ENCODE data around the gene SYNE4.
"Not testable (repeated sequence)": the region's sequence is repeated elsewhere in the genome, so short reads cannot be mapped to it uniquely, and the experiment has no call there.

SYNE4 gene

GRCh38 chr19:35988824-35989223 lies 19.8 kb downstream of the SYNE4 start:
- DNase-seq: no peak

DNA sequence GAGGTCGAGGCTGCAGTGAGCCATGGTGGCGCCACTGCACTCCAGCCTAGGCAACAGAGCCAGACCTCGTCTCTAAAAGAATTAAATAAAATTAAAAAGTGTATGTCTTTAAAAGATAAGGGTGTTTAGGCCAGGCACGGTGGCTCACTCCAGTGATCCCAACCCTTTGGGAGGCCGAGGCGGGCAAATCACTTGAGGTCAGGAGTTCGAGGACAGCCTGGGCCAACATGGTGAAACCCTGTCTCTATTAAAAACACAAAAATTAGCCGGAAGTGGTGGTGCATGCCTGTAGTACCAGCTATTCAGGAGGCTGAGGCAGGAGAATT lies 21.1 kb downstream of the SYNE4 start:
- DNase-seq: no peak

DNA sequence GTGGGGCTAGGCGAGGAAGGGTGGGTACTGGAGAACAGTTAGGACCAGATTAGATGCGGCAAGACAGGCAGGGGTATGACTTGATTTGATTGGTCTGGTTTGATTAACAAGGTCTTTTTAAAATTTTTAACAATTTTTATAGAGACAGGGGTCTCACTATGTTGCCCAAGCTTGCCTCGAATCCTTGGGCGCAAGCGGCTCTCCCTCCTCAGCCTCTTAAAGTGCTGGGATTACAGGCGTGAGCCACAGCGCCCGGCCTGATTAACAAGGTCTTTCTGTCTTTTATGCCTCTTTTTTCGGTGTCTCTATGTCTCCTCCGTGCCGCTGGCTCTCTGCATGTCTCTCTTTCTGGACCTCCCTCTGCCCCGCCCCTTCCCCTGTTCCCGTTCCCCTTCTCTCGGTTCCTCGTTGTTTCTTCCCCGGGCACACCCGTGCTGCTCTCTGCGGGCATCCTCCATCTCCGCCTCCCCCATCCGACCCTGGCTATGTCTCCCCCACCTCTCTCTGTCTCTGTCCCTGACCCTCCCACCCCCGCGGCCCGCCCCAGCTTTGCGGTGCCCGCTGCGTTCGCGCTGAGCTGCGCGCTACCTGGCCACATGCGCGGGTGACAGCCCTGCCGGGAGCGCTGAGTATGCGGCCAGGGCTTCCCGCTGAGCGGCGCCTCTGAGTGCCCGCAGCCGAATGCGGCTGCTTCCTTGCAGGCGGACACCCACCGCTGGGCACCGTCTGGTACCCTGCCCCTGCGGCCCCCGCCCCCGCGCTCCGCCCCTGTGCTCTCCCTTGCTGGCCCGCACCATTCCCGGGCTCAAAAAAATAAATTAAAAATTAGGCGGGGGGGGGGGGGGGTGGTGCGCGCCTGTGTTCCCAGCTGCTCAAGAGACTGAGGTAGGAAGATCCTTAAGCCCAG lies 21.7 kb downstream of the SYNE4 start:
- no peak for DNase-seq

- no peak for DNase-seq
Observed at GRCh38 chr19:35986111-35986510, 22.5 kb downstream of the SYNE4 start.

DNA sequence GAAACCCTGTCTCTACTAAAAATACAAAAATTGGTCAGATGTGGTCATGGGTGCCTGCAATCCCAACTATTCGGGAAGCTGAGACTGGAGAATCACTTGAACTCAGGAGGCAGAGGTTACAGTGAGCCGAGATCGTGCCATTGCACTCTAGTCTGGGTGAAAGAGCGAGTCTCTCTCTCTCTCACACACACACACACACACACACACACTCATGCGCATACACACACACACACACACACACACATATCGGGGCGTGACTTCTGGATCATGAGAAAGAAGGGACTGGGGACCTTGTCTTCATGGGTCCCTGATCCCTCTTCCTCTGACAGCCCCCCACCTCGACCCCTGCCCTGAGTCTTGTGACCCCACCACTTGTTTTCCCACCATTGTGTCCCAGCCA lies 25.4 kb downstream of the SYNE4 start:
- DNase-seq: no peak

GRCh38 chr19:35980997-35981396 lies 27.6 kb downstream of the SYNE4 start:
- not testable (repeated sequence) for DNase-seq

- DNase-seq: no peak
Observed at GRCh38 chr19:35978832-35979365, 29.7 kb downstream of the SYNE4 start.

DNA sequence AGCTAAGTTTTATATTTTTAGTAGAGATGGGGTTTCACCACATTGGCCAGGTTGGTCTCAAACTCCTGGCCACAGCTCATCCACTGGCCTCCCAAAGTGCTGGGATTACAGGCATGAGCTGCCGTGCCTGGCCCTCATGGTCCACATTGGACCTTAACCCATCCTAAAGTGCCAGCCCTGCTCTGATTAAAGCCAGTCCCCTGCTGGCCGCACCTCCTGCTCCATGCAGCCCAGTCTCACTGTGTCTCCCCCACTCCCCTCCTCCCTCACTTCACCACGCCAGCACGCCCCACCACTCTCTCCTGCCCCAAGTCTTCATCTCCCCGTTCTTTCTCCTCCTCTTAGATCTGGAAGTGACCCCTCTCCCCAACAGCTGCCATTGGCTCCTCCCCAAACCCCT lies 30.3 kb downstream of the SYNE4 start:
- DNase-seq: no peak

DNA sequence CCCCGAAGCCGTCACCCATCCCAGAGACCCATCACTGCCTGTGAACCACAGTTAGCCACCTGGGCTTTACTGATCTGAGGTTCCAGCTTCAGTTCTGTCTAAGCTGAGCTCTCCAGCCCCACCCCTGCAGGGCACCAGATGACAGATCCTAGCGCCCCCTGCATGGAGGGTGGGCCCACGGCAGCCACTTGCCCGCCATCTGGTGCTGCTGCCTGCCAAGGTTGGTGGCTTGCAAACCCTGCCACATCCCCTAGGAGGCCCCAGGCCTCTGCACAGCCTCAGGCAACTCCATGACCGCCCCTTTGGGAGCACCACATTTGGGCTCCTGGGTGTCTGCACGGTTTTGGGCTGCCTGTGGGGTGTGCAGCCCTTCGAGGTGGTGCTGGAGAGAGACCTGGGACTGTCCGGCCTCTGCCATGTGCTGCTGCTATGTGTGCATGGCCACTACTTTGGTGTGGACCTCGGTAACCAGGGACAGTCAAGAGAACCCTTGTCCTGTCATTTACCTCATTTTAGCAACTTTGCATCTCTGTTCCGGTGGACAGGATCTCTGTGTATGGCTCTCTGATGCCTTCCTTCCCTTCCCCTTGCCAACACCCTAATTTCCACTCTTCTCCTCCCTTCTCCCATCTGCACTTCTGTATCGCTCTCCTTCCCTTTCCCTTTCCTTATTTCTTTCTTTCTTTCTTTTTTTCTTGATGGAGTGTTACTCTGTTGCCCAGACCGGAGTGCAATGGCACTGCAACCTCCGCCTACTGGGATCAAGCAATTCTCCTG lies 31.0 kb downstream of the SYNE4 start:
- no peak for DNase-seq

DNA sequence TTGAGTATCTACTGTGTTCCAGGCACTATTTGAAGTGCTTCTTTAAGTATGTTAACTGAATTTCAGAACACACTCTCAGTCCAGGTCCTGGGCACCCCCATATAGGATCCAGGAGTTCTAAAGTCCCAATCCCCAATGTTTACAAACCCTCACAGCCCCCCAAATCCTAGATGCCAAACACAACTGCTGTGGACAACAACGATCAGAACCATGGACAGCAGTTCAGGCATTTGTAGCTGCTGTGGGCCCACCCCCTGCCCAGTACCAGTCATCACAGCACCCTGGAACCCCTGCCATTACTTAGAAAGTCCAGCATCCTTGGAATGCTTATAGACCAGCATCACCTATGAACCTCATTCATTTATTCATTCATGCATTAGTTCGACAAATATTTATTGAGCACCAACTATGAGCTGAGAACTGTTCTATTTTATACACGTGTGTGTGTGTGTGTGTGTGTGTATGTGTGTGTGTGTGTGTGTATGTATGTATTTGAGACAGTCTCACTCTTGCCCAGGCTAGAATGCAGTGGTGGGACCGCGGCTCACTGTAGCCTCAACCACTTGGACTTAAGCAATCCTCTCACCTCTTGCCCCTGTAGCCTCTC lies 32.9 kb downstream of the SYNE4 start:
- no peak for DNase-seq

- DNase-seq: no peak
Observed at GRCh38 chr19:35973487-35973886, 35.1 kb downstream of the SYNE4 start.

DNA sequence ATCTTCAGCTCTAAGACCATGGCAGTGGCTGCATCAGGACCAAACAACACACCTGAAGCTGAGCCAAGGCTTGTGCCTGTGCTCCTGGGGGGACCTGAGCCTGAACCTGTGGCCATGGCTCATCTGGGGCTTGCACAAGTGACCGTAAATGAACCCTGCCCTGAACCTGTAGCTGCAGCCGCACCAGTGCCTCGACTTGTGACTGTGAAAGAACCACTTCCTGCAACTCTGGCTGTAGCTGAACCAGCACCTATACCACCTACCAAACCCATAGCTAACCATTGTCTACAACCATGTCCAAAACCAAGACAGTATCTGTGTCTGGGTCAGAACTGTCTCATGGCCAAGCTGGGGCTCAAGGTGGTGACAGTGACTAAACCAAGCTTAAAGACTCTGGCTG lies 41.8 kb downstream of the SYNE4 start:
- DNase-seq: no peak

- no peak for DNase-seq
Observed at GRCh38 chr19:35963514-35963913, 45.1 kb downstream of the SYNE4 start.

- DNase-seq: no peak
Observed at GRCh38 chr19:35960432-35960972, 48.1 kb downstream of the SYNE4 start.

GRCh38 chr19:35959968-35960320 lies 48.7 kb downstream of the SYNE4 start:
- no peak for DNase-seq

DNA sequence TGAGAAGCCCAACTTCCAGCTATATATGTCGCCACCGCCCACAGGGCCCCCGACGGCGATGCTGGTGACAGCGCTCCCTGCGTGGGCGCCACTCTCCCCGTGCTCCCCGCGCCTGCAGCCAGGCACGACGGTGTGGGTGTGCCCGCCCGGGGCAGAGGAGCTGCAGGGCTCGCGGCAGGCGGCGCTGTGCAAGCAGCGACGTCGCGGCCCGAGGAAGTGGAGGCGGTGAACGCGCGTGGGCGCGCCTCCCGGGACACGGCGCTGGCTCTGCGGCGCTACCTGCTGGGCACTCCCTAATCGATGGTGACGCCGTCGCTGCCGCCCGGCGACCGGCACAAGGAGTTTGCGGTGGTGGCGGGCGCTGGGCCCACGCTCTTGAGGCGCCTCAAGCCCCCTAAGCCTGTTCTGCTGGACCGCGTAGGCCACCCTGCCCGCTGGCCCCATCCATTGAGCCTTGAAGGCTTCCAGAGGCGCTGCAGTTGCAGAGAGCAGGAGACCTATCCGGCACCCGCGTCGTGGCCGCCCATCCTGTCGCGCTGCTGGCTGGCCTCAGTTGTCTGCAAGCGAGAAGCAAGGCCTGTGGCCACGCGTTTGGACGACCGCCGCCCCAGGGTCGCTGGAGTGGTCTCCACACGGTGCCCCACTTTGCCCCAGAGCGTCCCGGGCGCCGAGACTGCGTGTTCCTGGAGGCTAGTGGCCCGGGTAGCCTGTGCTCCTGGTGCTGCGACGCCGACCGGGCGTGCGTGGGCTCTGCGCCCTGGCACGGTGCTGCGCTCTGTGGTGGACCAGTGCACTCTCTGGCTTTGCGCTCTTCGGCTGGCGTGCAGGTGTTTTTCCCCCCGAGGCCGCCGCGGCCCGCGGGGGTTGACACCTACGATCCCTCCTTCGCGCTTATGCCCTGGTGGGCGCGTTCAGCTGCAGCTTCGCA lies 49.3 kb downstream of the SYNE4 start:
- DNase-seq: no peak

DNA sequence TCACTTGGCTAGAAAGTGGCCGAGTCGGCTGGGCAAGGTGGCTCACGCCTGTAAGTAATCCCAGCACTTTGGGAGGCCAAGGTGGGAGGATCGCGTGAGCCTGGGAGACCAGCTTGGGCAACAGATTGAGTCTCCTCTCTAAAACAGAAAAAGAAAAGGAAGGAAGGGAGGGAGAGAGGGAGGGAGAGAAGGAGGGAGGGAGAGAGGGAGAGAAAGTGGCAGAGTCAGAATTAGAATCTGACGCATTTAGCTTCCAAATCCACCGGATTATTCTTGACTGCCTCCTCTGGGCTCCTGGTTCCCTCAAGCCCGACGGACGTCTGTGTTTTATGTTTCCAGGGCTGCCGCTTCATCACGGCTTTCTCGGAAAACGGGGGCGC lies 50.0 kb downstream of the SYNE4 start:
- no peak for DNase-seq

DNA sequence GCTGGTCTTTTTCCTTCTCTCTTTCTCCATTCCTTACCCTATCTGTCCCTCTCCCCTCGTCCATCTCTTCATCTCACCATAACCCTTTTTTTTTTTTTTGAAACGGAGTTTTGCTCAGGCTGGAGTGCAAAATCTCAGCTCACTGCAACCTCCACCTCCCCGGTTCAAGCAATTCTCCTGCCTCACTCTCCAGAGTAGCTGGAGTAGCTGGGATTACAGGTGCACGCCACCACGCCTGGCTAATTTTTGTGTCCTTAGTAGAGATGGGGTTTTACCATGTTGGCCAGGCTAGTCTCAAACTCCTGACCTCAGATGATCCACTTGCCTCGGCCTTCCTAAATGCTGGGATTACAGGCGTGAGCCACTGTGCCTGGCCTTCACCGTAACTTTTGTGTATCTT lies 51.2 kb downstream of the SYNE4 start:
- not testable (repeated sequence) for DNase-seq

DNA sequence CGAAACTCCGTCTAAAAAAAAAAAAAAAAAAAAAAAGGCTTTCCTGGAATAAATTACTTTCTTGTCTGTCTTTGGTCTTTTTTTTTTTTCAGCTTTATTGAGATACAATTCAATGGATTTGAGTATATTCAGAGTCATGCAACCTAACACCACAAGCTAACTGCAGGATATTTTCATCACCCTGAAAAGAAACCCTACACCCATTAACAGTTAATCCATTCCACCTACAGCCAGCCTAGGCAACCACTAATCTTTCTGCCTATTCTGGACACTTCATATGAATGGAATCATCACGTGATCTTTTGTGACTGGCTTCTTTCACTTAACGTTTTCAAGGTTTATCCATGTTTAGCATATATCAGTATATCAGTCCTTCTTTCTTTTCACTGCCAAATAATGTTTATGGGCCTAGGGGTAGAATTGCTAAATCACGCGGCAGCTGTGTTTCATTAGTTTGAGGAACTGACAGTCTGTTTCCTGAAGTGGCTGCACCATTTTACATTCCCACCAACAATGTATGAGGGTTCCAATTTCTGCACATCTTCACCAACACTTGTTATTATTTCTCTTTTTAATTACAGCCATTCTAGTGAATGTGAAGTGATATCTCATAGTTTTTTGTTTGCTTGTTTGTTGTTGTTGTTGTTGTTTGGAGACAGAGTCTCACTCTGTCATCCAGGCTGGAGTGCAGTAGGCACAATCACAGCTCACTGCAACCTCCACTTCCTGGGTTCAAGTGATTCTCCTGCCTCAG lies 52.6 kb downstream of the SYNE4 start:
- DNase-seq: no peak
